HG02798 (cell line): ENCODE measurements around the gene G6PC1.

Source experiments
- ATAC-seq: cut with Tn5 transposase; IDR thresholded peaks from one replicate; pipeline ENCODE4 v1.9.1; 2021; ENCODE audit warnings: mild to moderate bottlenecking; ENCODE audit not compliant: unreplicated experiment, poor library complexity

Gene G6PC1

GRCh38 chr17:42928714-42929496 lies 28.3 kb downstream of the G6PC1 start:
- ATAC-seq, result no peak

GRCh38 chr17:42929497-42929844 lies 28.9 kb downstream of the G6PC1 start:
- ATAC-seq, result no peak

GRCh38 chr17:42937712-42938596 lies 37.4 kb downstream of the G6PC1 start:
- ATAC-seq, result no peak

GRCh38 chr17:42944211-42944610 lies 43.6 kb downstream of the G6PC1 start:
- ATAC-seq, result no peak

GRCh38 chr17:42946812-42947211 lies 46.2 kb downstream of the G6PC1 start:
- ATAC-seq, result no peak

GRCh38 chr17:42950044-42950783 lies 49.6 kb downstream of the G6PC1 start:
- ATAC-seq, result no peak
